Central memory CD8-positive, alpha-beta T cell (primary cell): Measurements from ENCODE around the gene NOTUM.
A peak's percentile ranks its signal among the peaks of the same experiment; 100 is the strongest.

ENCODE experiments used
- ATAC-seq: fragments of 150-1000 bp; cut with Tn5 transposase; replicated peaks from 2 replicates; pipeline ENCODE4 v1.10.0; 2022; ENCODE audit warnings: mild to moderate bottlenecking, moderate FRiP score, moderate number of reproducible peaks; ENCODE audit not compliant: poor library complexity, severe bottlenecking; ENCODE audit errors: extremely low read depth
- DNase-seq, 2 donors: peaks; one replicate each; pipeline ENCODE4 v3.0.0; 2021; ENCODE audit warnings: low spot score in 2 of 2
- H3K27ac Mint-ChIP-seq: one replicate; pipeline ENCODE4 v1.8.0; 2022; ENCODE audit warnings: low read depth, mild to moderate bottlenecking, moderate library complexity, mixed read lengths
- H3K27me3 Mint-ChIP-seq: one replicate; pipeline ENCODE4 v1.8.0; 2022; ENCODE audit warnings: mixed read lengths
- H3K36me3 Mint-ChIP-seq: one replicate; pipeline ENCODE4 v1.8.0; 2022; ENCODE audit warnings: mild to moderate bottlenecking, moderate library complexity, mixed read lengths; ENCODE audit not compliant: insufficient read depth
- H3K4me1 Mint-ChIP-seq: one replicate; pipeline ENCODE4 v1.8.0; 2022; ENCODE audit warnings: mixed read lengths
- H3K4me3 Mint-ChIP-seq: one replicate; pipeline ENCODE4 v1.8.0; 2022; ENCODE audit warnings: mild to moderate bottlenecking, moderate library complexity, mixed read lengths
- H3K9me3 Mint-ChIP-seq: one replicate; pipeline ENCODE4 v1.8.0; 2022; ENCODE audit warnings: mixed read lengths

NOTUM gene

GRCh38 chr17:81962499-81963441 is 1.8 kb upstream of the NOTUM start:
- Mint-ChIP-seq H3K36me3 (peaks cover 2% of the 10 kb centered on the region), H3K9me3 (no peaks in the 10 kb centered on the region), H3K4me1 (peaks cover 20% of the 10 kb centered on the region), H3K4me3 (peak overlapping the region; percentile 27), H3K27ac (no peak overlapping the region), H3K27me3 (peaks cover 44% of the 10 kb centered on the region)
- DNase-seq (no peak), ATAC-seq (no peak)

GRCh38 chr17:81961521-81962498 is 823 bp upstream of the NOTUM start:
- Mint-ChIP-seq H3K4me1 (peaks cover 20% of the 10 kb centered on the region), H3K36me3 (peaks cover 2% of the 10 kb centered on the region), H3K9me3 (no peaks in the 10 kb centered on the region), H3K27me3 (peaks cover 53% of the 10 kb centered on the region), H3K27ac (no peak overlapping the region), H3K4me3 (peak overlapping the region; percentile 27)
- no peak for DNase-seq
- no peak for ATAC-seq

- peaks cover 20% of the 10 kb centered on the region for H3K4me1 Mint-ChIP-seq
- peak overlapping the region; percentile 29 for H3K4me3 Mint-ChIP-seq
- no peak for DNase-seq
- H3K27me3 Mint-ChIP-seq = peaks cover 53% of the 10 kb centered on the region
- H3K36me3 Mint-ChIP-seq = peaks cover 2% of the 10 kb centered on the region
- no peak overlapping the region for H3K27ac Mint-ChIP-seq
- no peak for ATAC-seq
- no peaks in the 10 kb centered on the region for H3K9me3 Mint-ChIP-seq
Observed at GRCh38 chr17:81960130-81960958, 643 bp downstream of the NOTUM start.

- peak overlapping the region; percentile 65 for H3K4me3 Mint-ChIP-seq
Observed at GRCh38 chr17:81959362-81960129, 1.4 kb downstream of the NOTUM start.

GRCh38 chr17:81958633-81959342 is 2.2 kb downstream of the NOTUM start:
- Mint-ChIP-seq H3K27me3 (peaks cover 41% of the 10 kb centered on the region), H3K4me3 (peak overlapping the region; percentile 65), H3K9me3 (no peaks in the 10 kb centered on the region), H3K4me1 (peaks cover 13% of the 10 kb centered on the region), H3K27ac (no peak overlapping the region), H3K36me3 (no peaks in the 10 kb centered on the region)
- no peak for DNase-seq
- ATAC-seq = no peak

More at GRCh38 chr17:81959362-81960129, 1.4 kb downstream of the NOTUM start:
- Mint-ChIP-seq H3K27ac (no peak overlapping the region), H3K9me3 (no peaks in the 10 kb centered on the region), H3K36me3 (no peaks in the 10 kb centered on the region), H3K27me3 (peaks cover 48% of the 10 kb centered on the region), H3K4me1 (peaks cover 20% of the 10 kb centered on the region)
- DNase-seq = peak; percentile 62 to 84
- peak; percentile 94 for ATAC-seq

- peaks cover 32% of the 10 kb centered on the region for H3K27me3 Mint-ChIP-seq
- peaks cover 5% of the 10 kb centered on the region for H3K4me1 Mint-ChIP-seq
- H3K9me3 Mint-ChIP-seq = no peaks in the 10 kb centered on the region
- DNase-seq (no peak), ATAC-seq (no peak)
- H3K27ac Mint-ChIP-seq = no peak overlapping the region
- no peaks in the 10 kb centered on the region for H3K36me3 Mint-ChIP-seq
- H3K4me3 Mint-ChIP-seq = peak overlapping the region; percentile 65
Observed at GRCh38 chr17:81957691-81958432, 3.1 kb downstream of the NOTUM start.

- ATAC-seq = no peak
- H3K4me1 Mint-ChIP-seq = peaks cover 5% of the 10 kb centered on the region
- peaks cover 22% of the 10 kb centered on the region for H3K27me3 Mint-ChIP-seq
- no peak overlapping the region for H3K4me3 Mint-ChIP-seq
- H3K27ac Mint-ChIP-seq = no peak overlapping the region
- no peaks in the 10 kb centered on the region for H3K36me3 Mint-ChIP-seq
- DNase-seq = no peak
- no peaks in the 10 kb centered on the region for H3K9me3 Mint-ChIP-seq
Observed at GRCh38 chr17:81956607-81957589, 4.1 kb downstream of the NOTUM start.

- DNase-seq = no peak
- no peak overlapping the region for H3K4me3 Mint-ChIP-seq
- H3K9me3 Mint-ChIP-seq = no peaks in the 10 kb centered on the region
- no peak overlapping the region for H3K27ac Mint-ChIP-seq
- peaks cover 5% of the 10 kb centered on the region for H3K4me1 Mint-ChIP-seq
- H3K27me3 Mint-ChIP-seq = peaks cover 22% of the 10 kb centered on the region
- no peak for ATAC-seq
- H3K36me3 Mint-ChIP-seq = no peaks in the 10 kb centered on the region
Observed at GRCh38 chr17:81955756-81956544, 5.0 kb downstream of the NOTUM start.

GRCh38 chr17:81955058-81955681 is 5.8 kb downstream of the NOTUM start:
- DNase-seq = no peak
- no peak for ATAC-seq
- no peak overlapping the region for H3K4me3 Mint-ChIP-seq

More at GRCh38 chr17:81955058-81955681, 5.8 kb downstream of the NOTUM start:
- no peaks in the 10 kb centered on the region for H3K9me3 Mint-ChIP-seq
- H3K36me3 Mint-ChIP-seq = no peaks in the 10 kb centered on the region
- H3K4me1 Mint-ChIP-seq = peaks cover 5% of the 10 kb centered on the region
- H3K27ac Mint-ChIP-seq = no peak overlapping the region
- peaks cover 22% of the 10 kb centered on the region for H3K27me3 Mint-ChIP-seq
